Dermis lymphatic vessel endothelial cell (primary cell): Measurements from ENCODE around the gene CARD6. TPM values are rescaled to one million over a fixed set of nuclear protein-coding genes. Genes with fewer than 3 reads are reported as not detected.

Source experiments
- total RNA-seq: library from RNA; depleted of rRNA; stranded (reverse); fragments of >200 nt; gene quantifications from 2 replicates; pipeline ENCODE4 v1.2.1, GENCODE V29; 2014

CARD6 gene, protein sequence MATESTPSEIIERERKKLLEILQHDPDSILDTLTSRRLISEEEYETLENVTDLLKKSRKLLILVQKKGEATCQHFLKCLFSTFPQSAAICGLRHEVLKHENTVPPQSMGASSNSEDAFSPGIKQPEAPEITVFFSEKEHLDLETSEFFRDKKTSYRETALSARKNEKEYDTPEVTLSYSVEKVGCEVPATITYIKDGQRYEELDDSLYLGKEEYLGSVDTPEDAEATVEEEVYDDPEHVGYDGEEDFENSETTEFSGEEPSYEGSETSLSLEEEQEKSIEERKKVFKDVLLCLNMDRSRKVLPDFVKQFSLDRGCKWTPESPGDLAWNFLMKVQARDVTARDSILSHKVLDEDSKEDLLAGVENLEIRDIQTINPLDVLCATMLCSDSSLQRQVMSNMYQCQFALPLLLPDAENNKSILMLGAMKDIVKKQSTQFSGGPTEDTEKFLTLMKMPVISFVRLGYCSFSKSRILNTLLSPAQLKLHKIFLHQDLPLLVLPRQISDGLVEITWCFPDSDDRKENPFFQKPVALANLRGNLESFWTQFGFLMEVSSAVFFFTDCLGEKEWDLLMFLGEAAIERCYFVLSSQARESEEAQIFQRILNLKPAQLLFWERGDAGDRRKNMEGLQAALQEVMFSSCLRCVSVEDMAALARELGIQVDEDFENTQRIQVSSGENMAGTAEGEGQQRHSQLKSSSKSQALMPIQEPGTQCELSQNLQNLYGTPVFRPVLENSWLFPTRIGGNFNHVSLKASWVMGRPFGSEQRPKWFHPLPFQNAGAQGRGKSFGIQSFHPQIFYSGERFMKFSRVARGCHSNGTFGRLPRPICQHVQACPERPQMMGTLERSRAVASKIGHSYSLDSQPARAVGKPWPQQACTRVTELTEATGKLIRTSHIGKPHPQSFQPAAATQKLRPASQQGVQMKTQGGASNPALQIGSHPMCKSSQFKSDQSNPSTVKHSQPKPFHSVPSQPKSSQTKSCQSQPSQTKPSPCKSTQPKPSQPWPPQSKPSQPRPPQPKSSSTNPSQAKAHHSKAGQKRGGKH
- total RNA-seq = 44.2 and 50.4 TPM in 2 replicates

GRCh38 chr5:40841068-40841805 lies at the start of gene CARD6:
Gene CARD6 (plus strand): TSS chr5:40841367. CDS start chr5:40841383, 16 bp downstream.

GRCh38 chr5:40798012-40798800 lies 43.0 kb upstream of the CARD6 start, which contains the start of gene PRKAA1:
Gene PRKAA1 (minus strand): TSS chr5:40798374. CDS start chr5:40798189, 185 bp downstream.

DNA sequence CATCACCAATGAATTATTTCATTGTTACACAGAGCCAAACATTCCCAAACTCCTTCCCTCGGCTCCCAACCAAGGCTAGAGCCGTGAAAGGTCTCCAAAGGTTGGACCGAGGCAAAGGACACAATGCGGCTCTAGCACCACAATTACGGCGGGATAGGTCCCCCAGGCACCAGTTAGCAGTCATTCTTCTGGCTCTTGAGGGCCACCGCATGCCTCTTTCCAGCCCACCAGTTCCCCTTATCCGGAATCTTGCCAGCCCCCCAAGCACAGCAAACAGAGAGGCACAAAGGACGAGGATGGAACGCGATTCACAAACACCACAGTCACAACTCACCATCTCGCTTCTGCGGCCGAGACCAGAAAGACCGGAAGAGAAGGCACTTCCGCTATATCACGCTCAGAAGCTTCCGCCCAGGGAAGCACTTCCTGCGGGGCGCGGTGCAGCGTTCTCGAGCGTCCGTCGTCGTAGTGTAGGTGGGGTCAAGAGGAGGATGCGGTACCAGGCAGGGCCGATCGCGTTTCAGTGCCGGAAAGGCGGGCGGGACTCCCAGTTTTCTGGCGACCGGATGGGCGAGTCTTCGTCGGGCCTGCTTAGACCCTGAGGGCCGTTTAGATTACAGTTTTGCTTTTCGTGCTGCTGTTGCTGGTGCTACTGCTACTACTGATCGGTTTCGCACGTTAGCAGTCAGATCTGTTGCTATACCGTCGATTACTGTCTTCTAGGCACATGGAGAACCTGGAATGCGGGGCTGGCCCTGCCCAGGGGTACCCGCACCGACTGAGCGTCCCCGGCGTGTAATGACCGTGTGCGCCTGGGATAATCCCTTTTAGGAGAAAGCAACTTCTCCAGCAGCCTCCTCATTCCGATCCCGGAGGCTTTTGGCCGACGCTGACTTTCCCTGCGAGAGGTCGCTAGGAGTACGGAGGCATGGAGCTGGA lies 6.0 kb upstream of the CARD6 start, which contains the start of gene RPL37:
Gene RPL37, minus strand, starts transcription at position 374 of the 939 bp plus-strand sequence. Its CDS starts 37 bp downstream, at position 337.

GRCh38 chr5:40909264-40909663 lies 68.1 kb downstream of the CARD6 start, which contains the start of gene C7:
Gene C7 (plus strand): TSS chr5:40909497. CDS start chr5:40909611, 114 bp downstream.

Other genes starting within 250 kb of the CARD6 start
- 3.7 and 4.9 TPM in 2 replicates for gene PTGER4, start 161.5 kb upstream of the CARD6 start, total RNA-seq
- gene TTC33, start 85.4 kb upstream of the CARD6 start, total RNA-seq = 18.5 and 22.8 TPM in 2 replicates
- 118 and 144 TPM in 2 replicates for gene PRKAA1, start 43.0 kb upstream of the CARD6 start, total RNA-seq
- gene RPL37, start 6.1 kb upstream of the CARD6 start, total RNA-seq = 3,165 and 3,243 TPM in 2 replicates
- 0.09 and 0.33 TPM in 2 replicates for gene C7, start 68.1 kb downstream of the CARD6 start, total RNA-seq
- gene MROH2B, start 230.0 kb downstream of the CARD6 start, total RNA-seq = not detected in 2 replicates